Stimulated activated CD4-positive, alpha-beta T cell treated with anti-CD3 and anti-CD28 coated beads, TNF-alpha, amount 100 ng/mL, for 48 hours (primary cell): ENCODE data around the gene GRM5.
"Not testable (repeated sequence)": the region's sequence is repeated elsewhere in the genome, so short reads cannot be mapped to it uniquely, and the experiment has no call there.

ENCODE experiments used
- DNase-seq, 3 donors: peaks; one replicate each; pipeline ENCODE4 v3.0.0-alpha.2; 2020; ENCODE audit warnings: low read depth in 3 of 3

Gene GRM5

GRCh38 chr11:88507771-88508417 is 557.9 kb downstream of the GRM5 start:
- DNase-seq = no peak

- DNase-seq = no peak
Observed at GRCh38 chr11:88501541-88501940, 564.2 kb downstream of the GRM5 start.

GRCh38 chr11:88495836-88496235 is 569.9 kb downstream of the GRM5 start:
- DNase-seq = no peak

- DNase-seq = no peak
Observed at GRCh38 chr11:88494848-88495247, 570.9 kb downstream of the GRM5 start.

GRCh38 chr11:88491674-88492073 is 574.1 kb downstream of the GRM5 start:
- no peak for DNase-seq

- DNase-seq = no peak
Observed at GRCh38 chr11:88489030-88489429, 576.8 kb downstream of the GRM5 start.

GRCh38 chr11:88487646-88488045 is 578.1 kb downstream of the GRM5 start:
- DNase-seq = no peak

- DNase-seq = peak in 1 of 3 donors; percentile 11
Observed at GRCh38 chr11:88484873-88485621, 580.7 kb downstream of the GRM5 start.

- no peak for DNase-seq
Observed at GRCh38 chr11:88482871-88483301, 582.9 kb downstream of the GRM5 start.

GRCh38 chr11:88480223-88480622 is 585.6 kb downstream of the GRM5 start:
- DNase-seq = no peak

- no peak for DNase-seq
Observed at GRCh38 chr11:88478136-88478815, 587.5 kb downstream of the GRM5 start.

- DNase-seq = no peak
Observed at GRCh38 chr11:88475991-88476418, 589.8 kb downstream of the GRM5 start.

GRCh38 chr11:88474655-88475054 is 591.1 kb downstream of the GRM5 start:
- DNase-seq = no peak

GRCh38 chr11:88469561-88470225 is 596.1 kb downstream of the GRM5 start:
- DNase-seq = no peak

- DNase-seq = no peak
Observed at GRCh38 chr11:88464528-88464927, 601.3 kb downstream of the GRM5 start.

- not testable (repeated sequence) for DNase-seq
Observed at GRCh38 chr11:88463301-88463700, 602.5 kb downstream of the GRM5 start.

- DNase-seq = not testable (repeated sequence)
Observed at GRCh38 chr11:88458047-88458446, 607.7 kb downstream of the GRM5 start.

- no peak for DNase-seq
Observed at GRCh38 chr11:88455974-88456373, 609.8 kb downstream of the GRM5 start.

GRCh38 chr11:88454881-88455280 is 610.9 kb downstream of the GRM5 start:
- no peak for DNase-seq
